GM19193 (cell line): ENCODE measurements around the gene CCBE1.

ENCODE experiments used
- POLR2A ChIP-seq: IDR thresholded peaks from 4 replicates; pipeline ENCODE4 v1.6.1; 2011; ENCODE audit not compliant: insufficient read depth, insufficient read length; ENCODE audit errors: extremely low read depth

The CCBE1 gene

DNA sequence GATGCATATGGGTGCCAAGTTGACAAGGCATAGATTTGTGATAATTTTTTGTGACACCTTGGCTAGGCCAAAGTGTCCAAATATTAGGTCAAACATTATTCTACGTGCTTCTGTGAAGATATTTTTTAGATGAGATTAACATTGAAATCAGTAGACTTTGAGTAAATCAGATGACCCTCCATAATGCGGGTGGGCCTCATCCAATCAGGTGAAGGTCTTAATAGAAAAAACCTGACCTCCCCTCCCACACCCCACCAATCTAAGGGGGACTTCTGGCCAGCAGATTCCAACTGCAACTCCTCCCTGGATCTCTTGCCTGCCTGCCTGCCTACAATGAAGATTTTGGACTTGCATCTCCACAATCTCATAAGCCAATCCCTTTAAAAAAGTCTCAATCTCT is 219.4 kb downstream of the CCBE1 start:
- TF ChIP-seq POLR2A = no peak

- TF ChIP-seq POLR2A = no peak
These were observed 226.6 kb downstream of the CCBE1 start for GRCh38 chr18:59470561-59471121.

DNA sequence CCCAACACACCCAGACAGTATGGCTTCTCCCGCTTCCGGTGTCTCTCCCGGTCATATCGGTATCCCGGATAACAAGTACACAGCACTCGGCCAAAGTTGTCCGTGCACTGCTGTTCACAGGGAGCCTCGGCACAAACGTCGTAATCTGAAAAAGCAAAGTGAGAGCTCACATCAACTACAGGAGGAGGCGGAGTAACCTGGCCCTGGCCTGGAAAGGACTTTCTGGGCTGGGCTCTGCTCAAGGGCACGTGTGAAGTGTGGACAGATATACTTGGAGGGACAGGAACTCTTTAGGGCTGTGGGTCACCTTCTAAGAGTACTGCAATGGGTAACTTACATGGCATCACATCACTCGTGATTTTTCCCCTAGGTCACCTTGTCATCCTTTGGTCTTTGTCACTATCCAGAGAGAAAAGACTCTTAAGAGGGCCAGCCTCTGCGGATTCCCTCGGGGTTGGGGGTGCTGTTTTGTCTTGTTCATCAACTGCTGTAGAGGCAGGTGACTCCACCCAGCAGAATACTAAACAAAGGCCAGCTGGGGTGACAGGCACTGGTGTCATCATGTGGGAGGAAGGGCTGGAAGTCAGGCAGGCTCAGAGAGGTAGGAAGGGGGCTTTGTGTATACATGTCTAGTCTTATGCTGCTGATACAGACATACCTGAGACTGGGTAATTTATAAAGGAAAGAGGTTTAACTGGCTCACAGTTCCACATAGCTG is 227.6 kb downstream of the CCBE1 start:
- TF ChIP-seq POLR2A = no peak

DNA sequence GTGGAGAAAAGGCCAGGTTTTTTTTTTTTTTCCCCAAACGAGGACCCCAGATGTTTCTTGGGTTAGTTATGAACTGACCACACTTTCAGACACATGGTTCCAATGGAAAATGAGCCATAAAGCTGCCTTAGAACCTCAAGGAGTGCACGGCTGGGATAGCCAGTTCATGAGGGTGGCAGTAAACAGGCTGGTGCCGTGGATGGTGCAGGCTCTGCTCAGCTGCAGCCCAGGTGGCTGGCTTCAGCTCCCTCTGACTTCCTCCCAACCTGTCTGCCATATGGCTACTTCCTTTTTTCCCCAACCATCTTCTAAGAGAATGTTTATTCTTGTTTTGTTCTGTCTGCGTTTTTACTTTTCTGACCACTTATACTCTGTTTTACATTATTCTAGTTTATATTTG is 228.4 kb downstream of the CCBE1 start:
- no peak for TF ChIP-seq POLR2A

- TF ChIP-seq POLR2A = no peak
These were observed 229.7 kb downstream of the CCBE1 start for GRCh38 chr18:59467497-59467896.

GRCh38 chr18:59466980-59467379 is 230.2 kb downstream of the CCBE1 start:
- TF ChIP-seq POLR2A = no peak

DNA sequence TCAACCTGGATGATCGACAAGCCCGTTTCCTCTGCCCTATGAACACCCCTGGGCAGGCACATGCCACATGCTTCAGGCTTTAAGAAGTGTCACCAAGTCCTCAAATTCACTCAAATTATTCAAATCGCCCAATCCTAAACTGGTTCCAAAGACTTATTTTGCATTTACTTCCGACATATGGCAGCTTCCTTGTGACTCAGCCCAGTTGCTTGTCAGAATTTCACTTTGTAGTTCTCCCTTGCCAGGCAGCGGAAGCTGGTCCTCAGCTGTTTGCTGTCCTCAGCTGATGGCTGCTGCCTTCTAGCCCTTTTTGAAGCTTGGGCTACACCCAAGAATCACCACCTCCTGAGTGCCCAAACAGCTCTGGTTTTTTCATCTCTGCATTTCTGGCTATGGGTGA is 232.7 kb downstream of the CCBE1 start:
- no peak for TF ChIP-seq POLR2A

- no peak for TF ChIP-seq POLR2A
These were observed 236.1 kb downstream of the CCBE1 start for GRCh38 chr18:59461171-59461570.

DNA sequence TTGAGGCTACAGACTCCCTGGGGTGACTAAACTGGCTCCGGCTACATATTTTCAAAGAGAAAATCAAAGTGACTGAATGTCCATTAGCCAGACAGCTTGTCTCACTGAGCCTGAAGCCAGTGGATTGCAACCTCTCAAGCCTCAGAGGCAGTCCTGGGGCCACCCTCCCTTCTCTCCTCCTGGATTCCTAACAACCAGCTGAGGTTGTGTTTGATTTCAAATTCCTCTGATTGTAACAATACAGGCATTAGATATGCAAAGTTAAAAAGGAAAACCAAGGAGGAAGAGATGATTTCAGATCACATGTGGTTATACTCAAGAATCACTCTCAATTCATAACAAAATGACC is 237.2 kb downstream of the CCBE1 start:
- no peak for TF ChIP-seq POLR2A

- TF ChIP-seq POLR2A = no peak
These were observed 237.7 kb downstream of the CCBE1 start for GRCh38 chr18:59459369-59460071.

DNA sequence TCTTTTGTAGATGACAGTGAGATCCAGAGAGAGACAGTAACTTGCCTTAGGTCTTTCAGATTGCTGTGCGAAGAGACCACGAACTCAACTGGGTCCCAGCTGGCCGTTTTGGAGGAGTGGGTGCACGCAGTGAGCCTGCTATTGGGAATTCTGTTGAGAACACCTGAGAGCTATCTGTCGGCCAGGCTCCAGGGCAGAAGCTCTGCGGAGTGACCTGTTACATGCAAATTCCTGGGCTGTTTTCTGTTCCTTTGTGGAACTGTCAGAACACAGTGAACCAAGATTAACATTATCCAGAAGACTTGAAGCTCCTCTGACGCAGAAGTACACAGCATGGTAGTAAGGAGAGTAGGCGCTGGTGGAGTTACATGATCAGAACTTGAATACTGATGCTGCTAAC is 238.6 kb downstream of the CCBE1 start:
- TF ChIP-seq POLR2A = no peak

DNA sequence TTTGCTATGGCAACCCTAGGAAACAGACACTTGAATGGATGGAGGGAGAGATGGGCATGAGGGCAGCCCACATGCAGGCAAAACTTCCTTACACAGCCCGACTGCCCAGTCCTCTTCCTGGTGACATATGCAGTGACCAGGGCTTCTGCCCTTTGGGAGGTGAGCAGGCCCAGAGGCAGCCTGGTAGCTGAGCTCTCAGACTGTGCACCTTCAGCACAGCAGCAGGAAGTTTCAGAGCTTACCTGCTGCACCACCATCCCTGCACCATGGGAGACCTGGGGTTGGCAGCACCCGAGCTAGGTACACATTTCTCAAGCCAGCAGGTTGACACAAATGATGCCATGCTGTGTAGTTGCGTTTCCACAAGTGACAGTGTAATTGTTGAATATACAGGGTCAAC is 240.6 kb downstream of the CCBE1 start:
- TF ChIP-seq POLR2A = no peak

DNA sequence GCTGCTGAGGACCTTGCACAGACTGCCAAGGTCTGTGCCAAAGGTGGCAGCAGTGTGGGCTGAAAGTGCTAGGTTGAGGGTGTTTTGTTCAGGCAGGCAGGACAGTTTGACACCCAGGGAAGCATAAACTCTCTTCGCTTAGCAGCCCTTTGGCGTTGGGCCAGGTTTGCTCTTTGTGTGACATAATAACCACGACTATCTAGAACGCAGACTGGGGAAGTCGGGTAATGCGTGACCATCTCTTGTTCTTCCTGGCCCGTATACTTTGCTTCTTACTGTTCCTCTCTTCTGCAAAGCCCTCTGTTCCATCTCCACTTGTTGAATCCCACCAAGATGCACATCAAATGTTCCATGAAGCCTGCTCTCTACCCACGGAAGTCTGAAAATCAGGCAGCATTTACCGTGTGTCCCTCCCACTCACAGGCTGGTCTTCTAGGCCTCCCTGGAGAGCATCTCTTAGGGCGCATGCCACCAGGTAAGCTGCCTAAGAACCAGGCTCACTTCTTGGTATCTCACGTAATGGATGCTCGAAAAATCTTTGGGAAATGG is 241.4 kb downstream of the CCBE1 start:
- TF ChIP-seq POLR2A = no peak

DNA sequence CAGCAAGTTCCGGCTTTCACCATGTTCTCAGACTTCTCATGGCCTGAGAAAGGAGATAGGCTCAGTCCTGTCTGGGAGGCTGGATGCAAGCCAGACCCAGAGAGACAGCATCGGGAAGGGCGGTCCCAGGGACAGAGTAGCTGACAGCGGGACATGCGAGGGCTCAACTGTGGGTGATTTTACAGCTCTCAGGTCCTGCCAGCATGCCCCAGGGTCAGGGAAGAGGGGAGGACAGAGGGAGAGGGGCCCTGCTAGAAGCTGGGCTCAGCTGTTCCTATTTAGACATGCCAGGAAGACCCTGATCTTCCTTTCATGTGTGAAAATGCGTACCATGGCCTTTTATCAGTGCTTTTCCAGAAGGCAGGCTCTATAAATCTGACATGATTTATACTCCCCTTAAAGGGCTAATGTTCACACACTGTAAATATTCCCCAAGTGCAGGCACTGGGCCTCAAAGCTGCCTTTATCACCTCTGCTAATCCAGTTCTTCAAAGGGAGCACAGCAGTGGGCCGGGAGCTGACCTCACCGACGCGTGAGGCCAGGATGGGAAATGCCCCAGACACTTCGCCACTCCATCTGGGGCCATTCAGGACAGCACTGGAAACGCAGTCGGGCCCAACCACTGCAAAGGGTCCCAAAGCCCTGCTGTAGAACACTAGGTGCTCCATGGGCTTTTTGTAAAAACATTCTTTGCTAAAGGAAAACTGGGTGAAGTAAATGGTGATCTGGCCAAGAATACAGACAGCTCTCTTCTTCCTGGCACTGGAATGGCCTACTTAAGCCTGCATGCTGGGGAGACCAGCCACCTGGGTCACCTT is 242.1 kb downstream of the CCBE1 start:
- TF ChIP-seq POLR2A = no peak

DNA sequence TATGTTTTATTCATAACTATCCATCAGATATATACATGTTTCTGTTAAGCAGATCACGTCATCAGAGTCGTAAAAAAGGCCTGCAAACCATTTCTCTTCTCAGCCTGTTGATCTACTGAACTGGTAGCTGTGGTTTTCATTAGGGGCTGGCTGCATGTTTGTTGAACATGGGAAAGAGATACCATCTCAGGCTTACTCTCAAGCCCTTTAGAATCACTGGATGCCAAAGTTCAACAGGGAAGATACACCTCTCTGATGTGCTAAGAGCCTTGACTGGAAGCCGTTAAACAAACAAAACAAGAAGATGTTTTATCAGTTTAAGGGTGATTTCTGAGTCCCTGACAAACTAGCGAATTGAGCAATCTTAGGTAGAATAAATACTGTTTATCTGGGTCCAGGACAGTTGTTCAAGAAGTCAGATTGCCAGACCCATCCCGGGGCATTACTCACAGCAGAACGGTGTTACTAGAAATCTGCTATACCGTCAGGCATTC is 243.7 kb downstream of the CCBE1 start:
- TF ChIP-seq POLR2A = no peak
